GM19035 (cell line): ENCODE measurements around the gene PHKA2.
"Not testable (repeated sequence)": the region's sequence is repeated elsewhere in the genome, so short reads cannot be mapped to it uniquely, and the experiment has no call there.

Experiments
- ATAC-seq: cut with Tn5 transposase; IDR thresholded peaks from one replicate; pipeline ENCODE4 v1.9.1; 2021; ENCODE audit not compliant: unreplicated experiment

Gene PHKA2, protein sequence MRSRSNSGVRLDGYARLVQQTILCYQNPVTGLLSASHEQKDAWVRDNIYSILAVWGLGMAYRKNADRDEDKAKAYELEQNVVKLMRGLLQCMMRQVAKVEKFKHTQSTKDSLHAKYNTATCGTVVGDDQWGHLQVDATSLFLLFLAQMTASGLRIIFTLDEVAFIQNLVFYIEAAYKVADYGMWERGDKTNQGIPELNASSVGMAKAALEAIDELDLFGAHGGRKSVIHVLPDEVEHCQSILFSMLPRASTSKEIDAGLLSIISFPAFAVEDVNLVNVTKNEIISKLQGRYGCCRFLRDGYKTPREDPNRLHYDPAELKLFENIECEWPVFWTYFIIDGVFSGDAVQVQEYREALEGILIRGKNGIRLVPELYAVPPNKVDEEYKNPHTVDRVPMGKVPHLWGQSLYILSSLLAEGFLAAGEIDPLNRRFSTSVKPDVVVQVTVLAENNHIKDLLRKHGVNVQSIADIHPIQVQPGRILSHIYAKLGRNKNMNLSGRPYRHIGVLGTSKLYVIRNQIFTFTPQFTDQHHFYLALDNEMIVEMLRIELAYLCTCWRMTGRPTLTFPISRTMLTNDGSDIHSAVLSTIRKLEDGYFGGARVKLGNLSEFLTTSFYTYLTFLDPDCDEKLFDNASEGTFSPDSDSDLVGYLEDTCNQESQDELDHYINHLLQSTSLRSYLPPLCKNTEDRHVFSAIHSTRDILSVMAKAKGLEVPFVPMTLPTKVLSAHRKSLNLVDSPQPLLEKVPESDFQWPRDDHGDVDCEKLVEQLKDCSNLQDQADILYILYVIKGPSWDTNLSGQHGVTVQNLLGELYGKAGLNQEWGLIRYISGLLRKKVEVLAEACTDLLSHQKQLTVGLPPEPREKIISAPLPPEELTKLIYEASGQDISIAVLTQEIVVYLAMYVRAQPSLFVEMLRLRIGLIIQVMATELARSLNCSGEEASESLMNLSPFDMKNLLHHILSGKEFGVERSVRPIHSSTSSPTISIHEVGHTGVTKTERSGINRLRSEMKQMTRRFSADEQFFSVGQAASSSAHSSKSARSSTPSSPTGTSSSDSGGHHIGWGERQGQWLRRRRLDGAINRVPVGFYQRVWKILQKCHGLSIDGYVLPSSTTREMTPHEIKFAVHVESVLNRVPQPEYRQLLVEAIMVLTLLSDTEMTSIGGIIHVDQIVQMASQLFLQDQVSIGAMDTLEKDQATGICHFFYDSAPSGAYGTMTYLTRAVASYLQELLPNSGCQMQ

DNA sequence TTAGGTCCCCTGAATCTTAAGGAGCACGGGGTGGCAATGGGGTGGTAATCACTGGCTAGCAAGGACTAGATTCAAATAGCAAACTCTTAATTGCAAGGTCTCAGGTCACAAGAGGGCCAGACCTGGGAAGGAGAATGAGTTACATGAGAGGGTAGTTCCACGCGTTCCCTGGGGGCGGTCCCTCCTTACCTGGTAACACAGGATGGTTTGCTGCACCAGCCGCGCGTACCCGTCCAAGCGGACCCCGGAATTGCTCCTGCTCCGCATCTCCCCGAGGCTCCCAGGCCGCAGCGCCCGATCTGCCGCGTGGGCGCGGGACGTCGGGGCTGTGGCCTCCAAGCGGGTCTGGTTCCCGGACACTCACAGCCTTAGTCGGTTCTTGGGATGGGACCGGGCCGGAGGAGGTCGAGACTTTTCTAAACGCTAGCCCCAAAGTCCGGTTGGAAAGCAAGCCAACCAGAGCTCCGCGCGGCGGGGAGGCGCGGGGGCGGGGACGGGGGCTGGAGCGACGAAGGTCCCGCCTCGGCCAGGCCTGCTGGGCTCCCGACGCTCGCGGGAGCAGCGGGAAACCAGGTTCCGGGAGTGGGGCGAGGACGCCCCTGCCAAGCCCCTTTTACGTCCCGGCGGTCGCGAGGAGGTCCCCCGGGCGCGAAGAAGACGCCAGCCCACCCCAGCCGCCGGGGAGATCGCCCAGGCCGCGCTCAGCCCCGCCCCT is at the start of gene PHKA2:
TSS of gene PHKA2 (minus strand) at position 449 of the 715 bp plus-strand sequence. CDS start at position 267, 182 bp downstream.
- peak; percentile 40 for ATAC-seq

DNA sequence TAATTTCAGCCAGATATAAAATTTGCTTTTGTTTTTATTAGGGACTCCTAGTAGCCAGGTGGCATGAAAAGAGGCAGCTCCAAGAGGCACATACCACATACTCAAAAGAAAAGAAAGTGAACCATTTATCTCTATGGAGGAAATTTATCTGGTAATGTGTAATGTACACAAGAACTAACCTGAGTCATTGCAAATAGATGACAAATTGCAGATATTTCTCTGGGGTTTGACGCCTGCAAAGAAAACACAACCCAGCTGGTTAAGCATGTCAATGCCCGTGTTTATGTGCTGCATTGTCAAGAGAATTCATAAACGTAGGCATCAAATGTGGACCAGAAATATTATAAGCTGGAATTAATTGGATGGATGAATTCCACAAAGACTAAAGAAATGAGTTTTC is 46.9 kb upstream of the PHKA2 start:
- no peak for ATAC-seq

DNA sequence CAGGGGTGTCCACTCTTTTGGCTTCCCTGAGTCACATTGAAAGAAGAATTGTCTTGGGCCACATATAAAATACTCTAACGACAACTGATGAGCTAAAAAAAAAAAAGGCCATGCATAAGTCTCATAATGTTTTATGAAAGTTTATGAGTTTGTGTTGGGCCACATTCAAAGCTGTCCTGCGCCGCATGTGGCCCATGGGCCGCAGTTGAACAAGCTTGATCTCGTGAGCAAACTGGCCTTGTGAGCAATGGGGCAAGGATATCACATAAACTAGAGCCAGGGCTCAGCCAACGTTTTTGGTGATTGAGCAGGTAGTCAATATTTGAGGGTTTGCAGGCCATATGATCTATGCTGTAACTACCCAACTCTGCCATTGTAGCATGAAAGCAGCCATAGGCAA is 44.6 kb upstream of the PHKA2 start:
- ATAC-seq, result no peak

DNA sequence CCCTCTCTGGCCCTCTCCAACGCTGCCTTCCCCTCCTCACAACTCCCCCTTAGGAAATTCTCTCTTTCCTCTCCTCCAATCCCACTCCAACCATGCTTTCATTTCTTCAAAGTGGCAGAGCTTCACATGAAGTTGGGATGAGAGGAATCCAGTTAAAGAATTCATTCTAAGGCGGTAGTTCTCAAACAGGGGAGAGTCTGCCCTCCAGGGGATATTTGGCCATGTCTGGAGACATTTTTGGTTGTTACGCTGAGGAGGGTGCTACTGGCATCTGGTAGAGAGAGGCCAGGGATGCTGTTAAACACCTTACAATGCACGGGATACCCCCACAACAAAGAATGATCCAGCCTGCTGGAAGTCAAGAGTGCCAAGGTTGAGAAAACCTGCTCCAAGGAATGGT is 40.5 kb upstream of the PHKA2 start:
- no peak for ATAC-seq

DNA sequence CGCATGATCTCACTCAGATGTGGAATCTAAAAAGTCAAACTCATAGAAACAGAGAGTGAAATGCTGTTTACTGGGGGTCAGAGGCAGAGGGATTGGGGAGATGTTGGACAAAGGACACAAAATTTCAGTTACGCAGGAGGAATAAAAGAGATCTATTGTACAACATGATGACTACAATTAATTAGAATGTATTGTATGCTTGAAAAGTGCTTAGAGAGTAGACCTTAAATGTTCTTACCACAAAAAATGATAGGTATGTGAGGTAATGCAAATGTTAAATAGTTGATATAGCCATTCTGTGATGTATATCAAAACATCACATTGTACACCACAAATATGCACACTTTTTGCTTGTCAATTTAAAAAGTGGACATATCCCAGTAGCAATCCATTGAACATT is 36.1 kb upstream of the PHKA2 start:
- no peak for ATAC-seq

DNA sequence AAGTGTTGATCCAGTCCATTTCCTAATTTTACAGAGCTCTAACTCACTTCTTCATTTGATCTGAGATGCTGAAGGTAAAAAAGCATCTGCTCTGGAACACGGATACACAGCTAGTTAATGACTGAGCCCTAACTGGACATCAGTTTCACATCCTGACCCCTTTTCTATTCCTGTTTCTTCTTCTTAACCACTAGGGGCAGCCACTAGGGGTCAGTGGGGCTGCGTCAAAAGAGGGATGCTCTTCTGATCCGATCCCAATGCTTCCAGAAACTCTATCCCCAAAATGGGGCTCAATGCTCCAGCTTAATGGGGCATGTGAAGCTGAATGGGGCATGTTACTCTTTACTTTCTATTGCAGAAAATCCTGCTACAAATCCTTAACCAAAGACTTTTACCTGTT is 33.4 kb upstream of the PHKA2 start:
- no peak for ATAC-seq

DNA sequence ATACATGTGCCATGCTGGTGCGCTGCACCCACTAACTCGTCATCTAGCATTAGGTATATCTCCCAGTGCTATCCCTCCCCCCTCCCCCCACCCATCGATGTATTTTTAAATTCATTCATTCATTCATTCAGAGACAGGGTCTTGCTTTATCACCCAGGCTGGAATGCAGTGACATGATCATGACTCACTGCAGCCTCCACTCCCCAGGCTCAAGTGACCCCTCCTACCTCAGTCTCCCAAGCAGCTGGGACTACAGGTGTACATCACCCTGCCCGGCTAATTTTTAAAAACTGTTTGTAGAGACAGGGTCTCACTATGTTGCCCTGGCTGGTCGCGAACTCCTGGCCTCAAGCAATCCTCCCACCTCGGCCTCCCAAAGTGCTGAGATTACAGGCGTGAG is 32.7 kb upstream of the PHKA2 start:
- ATAC-seq, result not testable (repeated sequence)

DNA sequence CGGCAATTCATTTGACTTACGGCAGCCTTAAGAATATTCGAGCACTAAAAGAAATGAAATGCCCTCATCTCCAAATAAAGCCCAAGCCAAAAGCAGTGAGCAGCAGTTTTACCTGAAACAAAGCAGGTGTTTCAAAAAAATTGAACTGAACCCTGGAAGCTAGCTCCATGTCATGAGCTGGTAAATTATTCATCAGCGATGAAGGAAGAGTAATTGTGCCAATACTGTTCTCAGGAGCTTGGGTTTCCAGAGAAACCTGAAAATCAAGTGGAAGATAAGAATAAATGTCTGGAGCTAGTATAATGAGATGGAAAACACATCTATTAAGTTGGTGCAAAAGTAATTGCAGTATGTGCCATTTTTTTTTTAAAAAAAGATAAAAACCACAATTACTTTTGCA is 24.0 kb upstream of the PHKA2 start:
- ATAC-seq, result no peak

DNA sequence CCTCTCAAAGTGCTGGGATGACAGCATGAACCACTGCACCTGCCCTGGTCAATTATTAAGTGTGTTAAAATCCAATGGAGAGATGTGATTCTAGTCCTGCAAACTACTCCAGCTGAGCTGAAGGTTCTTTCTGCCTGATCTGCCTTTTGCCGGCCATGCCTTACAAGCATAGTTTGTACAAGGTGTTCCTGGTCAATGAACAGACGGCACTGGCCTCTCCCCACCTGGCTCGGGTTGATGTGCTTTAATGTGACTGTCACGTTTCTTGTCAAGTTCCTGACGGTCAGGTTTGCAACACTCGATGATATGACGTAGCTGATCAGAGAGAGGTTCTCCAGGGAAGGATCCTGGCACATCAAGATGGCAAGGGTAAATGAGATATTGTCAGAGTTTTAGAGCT is 23.1 kb upstream of the PHKA2 start:
- ATAC-seq, result no peak

DNA sequence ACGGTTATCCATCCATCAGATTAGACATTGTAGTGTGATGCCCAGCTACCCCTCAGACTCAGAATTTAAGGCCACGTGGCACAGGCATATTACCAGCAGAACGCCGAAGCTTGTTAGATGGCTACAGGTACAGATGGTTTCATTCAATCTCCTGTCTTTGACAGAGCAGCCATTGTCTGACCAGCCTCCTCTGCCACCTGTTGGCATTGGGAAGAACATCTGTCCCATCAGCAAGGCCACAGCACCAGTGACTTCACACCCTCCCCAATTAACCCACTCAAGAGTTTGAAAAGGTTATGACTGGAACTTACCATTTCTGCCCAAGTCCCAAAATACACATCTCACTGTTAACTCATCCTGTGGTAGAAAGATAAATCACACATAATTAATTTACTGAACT is 22.0 kb upstream of the PHKA2 start:
- ATAC-seq, result no peak

DNA sequence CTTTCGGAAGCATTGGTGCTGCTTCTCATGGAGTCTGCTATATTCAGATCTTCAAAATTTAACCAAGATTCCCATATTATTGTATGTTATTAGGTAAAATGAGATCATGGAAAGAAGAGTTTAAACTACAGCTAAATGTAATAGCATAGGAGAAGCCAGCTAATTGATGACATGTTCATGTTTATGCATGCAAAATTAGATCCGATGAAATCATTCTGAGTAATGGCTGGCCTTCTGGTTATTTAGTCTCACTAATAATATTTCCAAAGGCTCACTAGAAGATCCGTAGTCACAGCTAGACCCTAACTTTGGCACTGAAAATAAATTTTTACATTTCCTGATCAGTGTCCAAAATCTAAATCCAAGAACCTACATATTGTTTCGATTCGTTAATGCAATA is 19.8 kb upstream of the PHKA2 start:
- no peak for ATAC-seq

DNA sequence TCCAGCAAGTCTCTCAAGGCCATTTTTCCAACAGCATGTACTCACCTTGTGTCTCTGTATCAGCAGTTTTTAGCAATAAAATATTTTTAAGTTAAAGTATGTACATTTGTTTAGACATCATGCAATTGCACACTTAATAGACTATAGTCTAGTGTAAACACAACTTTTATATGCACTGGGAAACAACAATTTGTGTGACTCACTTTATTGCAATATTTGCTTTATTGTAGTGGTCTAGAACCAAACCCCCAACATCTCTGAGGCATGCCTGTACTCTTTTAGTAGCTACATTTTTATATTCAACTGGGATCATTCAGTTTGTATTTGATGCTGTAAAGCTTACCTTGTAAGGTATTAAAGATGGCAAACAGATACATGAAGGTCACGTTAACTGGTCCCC is 14.7 kb upstream of the PHKA2 start:
- no peak for ATAC-seq

DNA sequence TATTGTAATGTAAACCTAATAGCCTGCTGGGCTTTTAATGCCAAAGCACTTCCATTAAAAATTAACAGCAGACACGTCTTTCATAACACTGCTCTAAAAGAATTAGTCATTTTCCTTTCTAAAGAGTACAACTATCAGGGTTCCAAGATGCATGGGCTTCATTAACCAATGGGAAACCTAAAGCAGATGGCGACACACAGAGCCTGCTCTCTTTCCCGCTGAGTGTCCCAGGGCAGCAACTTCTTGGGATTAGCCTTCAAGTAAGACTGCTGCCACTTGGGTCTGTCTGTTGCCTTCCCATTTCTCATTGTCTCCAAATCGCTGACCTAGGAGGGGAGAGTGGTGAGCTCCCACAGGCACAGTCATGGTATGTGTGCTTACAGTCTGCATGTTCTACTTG is 14.0 kb upstream of the PHKA2 start:
- no peak for ATAC-seq

DNA sequence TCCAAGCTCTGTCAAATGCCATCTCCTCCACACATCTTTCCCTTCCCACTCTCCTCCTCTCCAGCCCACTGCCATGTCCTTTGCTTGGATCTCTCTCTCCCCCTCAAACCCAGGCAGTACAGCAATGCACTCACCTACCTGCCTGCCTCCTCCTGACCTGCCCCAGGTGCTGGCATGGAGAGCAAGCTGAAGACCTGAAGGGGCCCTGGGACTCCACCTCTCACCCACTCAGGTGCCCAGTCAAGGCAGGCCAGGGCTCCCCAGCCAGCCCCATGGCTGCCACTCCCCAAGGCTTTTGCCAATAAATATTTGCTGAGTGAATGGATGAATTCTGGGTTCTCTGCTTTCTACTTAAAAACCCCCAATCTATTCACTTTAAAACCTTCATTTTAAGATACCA is 12.6 kb upstream of the PHKA2 start:
- no peak for ATAC-seq

DNA sequence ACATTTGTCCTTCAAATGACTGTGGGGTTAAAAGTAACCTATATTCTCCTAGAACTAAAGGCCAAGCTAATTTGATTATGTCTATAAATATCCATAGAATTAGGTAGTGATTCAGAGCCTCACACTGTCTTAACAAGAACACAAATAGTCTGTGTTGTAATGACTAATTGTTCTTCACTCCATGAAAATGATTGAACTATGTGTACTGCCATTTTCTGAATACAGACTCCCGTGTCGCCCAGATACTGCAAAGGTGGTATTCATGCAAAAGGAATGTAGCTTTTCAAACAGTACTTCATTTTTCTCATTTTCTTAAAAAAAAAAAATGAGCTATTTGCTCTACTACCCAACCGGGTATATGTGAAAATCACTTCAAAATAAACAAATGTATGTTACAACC is 11.3 kb upstream of the PHKA2 start:
- no peak for ATAC-seq

DNA sequence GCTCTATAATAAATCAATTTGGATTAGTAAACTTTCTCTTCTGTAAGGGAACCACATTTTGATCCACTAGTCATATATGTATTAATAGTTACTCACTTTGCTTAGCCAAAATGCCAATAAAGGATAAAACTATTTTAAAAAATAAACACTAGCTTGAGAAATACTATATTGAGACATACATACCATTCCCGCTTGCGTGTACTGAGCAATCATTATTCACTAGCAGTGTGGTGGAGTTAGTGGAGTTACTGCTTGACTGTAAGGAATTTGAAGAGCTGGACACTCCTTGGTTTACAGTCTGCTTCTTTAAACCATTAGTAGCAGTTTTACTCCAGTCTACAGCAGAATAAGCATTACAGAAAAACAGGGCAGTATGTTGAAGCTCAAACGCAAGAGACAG is 10.8 kb upstream of the PHKA2 start:
- no peak for ATAC-seq

DNA sequence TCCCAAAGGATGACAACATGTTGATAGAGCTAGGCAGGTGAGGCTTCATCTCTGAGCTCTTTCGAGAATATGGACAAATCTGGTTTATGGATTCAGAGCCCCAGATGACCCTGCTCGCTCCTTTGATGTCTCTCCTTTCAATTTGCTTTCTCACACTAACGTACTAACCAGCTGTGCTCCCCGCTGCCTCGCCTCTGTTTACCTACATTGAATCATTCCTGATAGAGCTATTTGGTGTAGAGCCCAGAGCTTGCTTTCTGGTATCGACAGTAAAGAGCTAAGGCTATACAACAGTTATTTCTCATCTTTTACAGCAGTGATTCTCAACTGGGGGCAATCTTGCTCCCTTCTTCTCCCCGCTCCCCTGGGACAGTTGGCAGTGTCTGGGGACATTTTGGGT is 8.9 kb upstream of the PHKA2 start:
- no peak for ATAC-seq

DNA sequence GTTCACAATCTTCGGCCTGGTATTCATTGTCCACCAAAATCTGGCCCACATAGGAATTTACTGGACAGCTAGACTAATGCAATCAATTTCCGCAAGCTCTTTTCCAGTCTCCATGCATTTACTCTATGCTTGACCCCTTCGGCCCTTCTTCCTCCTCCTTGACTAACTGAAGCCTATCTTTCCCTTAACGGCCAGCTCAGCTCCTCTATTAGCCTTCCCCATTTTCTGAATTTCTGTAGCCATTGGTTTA is 1.2 kb upstream of the PHKA2 start:
- no peak for ATAC-seq

DNA sequence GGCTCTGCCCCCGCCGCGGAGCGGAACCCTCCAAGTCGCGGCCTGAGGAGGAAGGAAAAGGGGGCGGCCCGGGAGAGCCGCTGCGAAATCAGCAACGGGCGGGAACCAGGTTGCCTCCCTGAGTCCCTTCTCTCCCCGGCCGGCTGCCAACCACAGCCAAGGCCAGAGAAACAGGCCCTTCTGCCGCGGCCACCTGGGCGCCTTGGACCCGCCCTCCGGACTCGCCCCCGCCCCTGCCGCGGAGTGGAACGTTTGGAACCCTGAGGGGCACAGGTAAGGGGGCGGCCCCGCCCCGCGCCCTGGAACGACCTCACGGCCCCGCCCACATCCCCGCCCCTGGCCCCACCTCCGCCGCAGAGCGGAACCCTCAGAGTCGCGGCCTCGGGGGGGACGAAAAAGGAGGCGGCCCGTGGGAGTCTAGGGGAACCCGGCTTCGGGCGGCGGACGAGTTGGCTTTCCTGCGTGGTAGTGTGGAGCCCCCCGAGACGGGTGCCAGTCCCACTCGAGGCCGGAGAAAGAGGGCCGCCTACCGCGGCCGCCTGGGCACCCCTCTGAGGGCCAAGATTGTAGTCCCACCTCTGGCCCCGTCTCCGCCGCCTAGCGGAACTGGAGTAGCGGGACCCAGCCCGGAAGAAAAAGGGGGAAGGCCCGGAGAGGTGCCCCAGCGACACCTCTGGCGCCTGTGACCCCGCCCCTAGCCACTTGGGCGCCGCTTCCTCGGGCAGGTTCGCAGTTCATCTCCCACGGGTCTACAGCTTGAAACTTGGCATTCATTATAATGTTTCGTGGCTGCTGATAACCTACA is 669 bp upstream of the PHKA2 start:
- ATAC-seq, result peak; percentile 84

DNA sequence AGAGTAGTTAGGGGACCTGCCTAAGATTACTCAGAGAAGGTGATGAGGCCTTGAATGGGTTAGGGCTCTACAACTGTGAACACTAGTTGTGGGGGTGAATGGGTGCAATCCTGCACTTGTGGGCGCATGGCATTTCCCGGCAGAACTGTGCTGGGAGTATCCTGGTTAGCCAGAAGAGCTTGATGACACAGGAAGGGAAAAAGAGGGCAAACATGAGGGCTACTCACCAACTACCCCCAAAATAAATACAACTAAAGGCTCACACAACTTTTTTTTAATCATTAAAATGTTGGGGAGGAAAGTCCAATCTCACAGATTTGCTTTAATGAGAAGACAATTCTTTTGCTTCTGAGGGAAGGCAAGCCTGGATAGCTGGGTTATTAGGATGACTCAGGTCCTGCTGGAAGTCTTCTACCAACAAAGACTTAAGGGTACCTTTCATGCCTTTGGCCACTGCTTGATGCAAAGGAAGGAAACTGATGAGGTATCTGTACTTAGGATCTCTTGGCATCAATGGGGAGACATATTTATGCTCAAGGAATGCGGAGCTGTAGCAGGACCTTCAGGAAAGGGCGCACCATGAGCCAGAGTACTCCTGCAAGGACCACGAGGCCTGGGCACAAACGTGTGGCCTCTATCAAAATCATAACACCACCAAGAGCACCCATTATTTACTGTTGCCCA is 2.6 kb downstream of the PHKA2 start:
- ATAC-seq, result no peak
